HL-60 (cell line): Measurements from ENCODE around the gene LDB2.

Source experiments
- CTCF ChIP-seq: IDR thresholded peaks from one replicate; pipeline ENCODE4 v1.5.1; 2011; ENCODE audit warnings: low read length, control low read depth, inconsistent platforms; ENCODE audit not compliant: insufficient read depth
- GABPA ChIP-seq: IDR thresholded peaks from 2 replicates; pipeline ENCODE4 v1.6.1; 2012; ENCODE audit warnings: low read depth
- POLR2AphosphoS5 ChIP-seq: IDR thresholded peaks from 2 replicates; pipeline ENCODE4 v1.6.1; 2012; ENCODE audit warnings: low read depth
- REST ChIP-seq: IDR thresholded peaks from 2 replicates; pipeline ENCODE4 v1.6.1; 2012; ENCODE audit warnings: low read depth; ENCODE audit not compliant: insufficient replicate concordance
- SPI1 ChIP-seq: IDR thresholded peaks from 2 replicates; pipeline ENCODE4 v1.6.1; 2012; ENCODE audit warnings: low read depth, mild to moderate bottlenecking, borderline replicate concordance

GRCh38 chr4:16579866-16580265 lies 318.6 kb downstream of the LDB2 start:
- TF ChIP-seq CTCF (no peak), GABPA (no peak), SPI1 (no peak), POLR2AphosphoS5 (no peak), REST (no peak)
